Measurements from ENCODE around the gene CCDC134. TPM values are rescaled to one million over a fixed set of nuclear protein-coding genes. Genes with fewer than 3 reads are reported as not detected.

The CCDC134 gene
- total and polyA plus RNA-seq, 2 of the 13 experiments (the other 11 are each of a cell fraction or from before 2014, with no cell fraction given) = 4.8 to 17.4 TPM

GRCh38 chr22:41832553-41833368 lies 32.3 kb downstream of the CCDC134 start, which contains the start of gene SREBF2 (continued):
- TF ChIP-seq MAX (IDR thresholded peaks at IDR 0.05) (peak; percentile 86), ZNF331 (CRISPR knock-in tag; IDR thresholded peaks at IDR 0.05) (peak; percentile 66), IRF2 (CRISPR knock-in tag; IDR thresholded peaks at IDR 0.05) (peak; percentile 67; the same call in 1 of the 2 replicates), YEATS2 (CRISPR knock-in tag; IDR thresholded peaks at IDR 0.05; ENCODE audit: borderline replicate concordance) (peak; percentile 69; the same call in 1 of the 2 replicates), ZNF770 (CRISPR knock-in tag; IDR thresholded peaks at IDR 0.05) (peak; percentile 68), ZMYM4 (CRISPR knock-in tag; IDR thresholded peaks at IDR 0.05) (0 out of 2 replicates have a peak, but pooled peaks have one; percentile 37), ZBTB34 (CRISPR knock-in tag; IDR thresholded peaks at IDR 0.05) (peak; percentile 79; the same call in 1 of the 2 replicates), IKZF5 (CRISPR knock-in tag; IDR thresholded peaks at IDR 0.05) (peak; percentile 69; the same call in 1 of the 2 replicates), MTA1 (CRISPR knock-in tag; IDR thresholded peaks at IDR 0.05; ENCODE audit: borderline replicate concordance) (peak; percentile 80), GRHL1 (CRISPR knock-in tag; conservative IDR thresholded peaks at IDR 0.05) (no peak), ZBTB42 (CRISPR knock-in tag; IDR thresholded peaks at IDR 0.05) (0 out of 2 replicates have a peak, but pooled peaks have one; percentile 26), ZNF549 (CRISPR knock-in tag; IDR thresholded peaks at IDR 0.05) (no peak), ATRX (CRISPR knock-in tag; IDR thresholded peaks at IDR 0.05; ENCODE audit: borderline replicate concordance) (no peak), ARNTL (CRISPR knock-in tag; IDR thresholded peaks at IDR 0.05) (peak; percentile 79), NFYB (CRISPR knock-in tag; IDR thresholded peaks at IDR 0.05) (peak; percentile 90), NR3C1 (CRISPR knock-in tag; IDR thresholded peaks at IDR 0.05) (no peak), KLF12 (CRISPR knock-in tag; IDR thresholded peaks at IDR 0.05; ENCODE audit: borderline replicate concordance) (0 out of 2 replicates have a peak, but pooled peaks have one; percentile 50), ZNF280D (CRISPR knock-in tag; IDR thresholded peaks at IDR 0.05) (peak; percentile 80; the same call in 1 of the 2 replicates), NR1H2 (CRISPR knock-in tag; IDR thresholded peaks at IDR 0.05; ENCODE audit: borderline replicate concordance, low read depth) (no peak; the same call in 1 of the 2 replicates)
